ENCODE data around the gene CUL3.

CUL3 gene

DNA sequence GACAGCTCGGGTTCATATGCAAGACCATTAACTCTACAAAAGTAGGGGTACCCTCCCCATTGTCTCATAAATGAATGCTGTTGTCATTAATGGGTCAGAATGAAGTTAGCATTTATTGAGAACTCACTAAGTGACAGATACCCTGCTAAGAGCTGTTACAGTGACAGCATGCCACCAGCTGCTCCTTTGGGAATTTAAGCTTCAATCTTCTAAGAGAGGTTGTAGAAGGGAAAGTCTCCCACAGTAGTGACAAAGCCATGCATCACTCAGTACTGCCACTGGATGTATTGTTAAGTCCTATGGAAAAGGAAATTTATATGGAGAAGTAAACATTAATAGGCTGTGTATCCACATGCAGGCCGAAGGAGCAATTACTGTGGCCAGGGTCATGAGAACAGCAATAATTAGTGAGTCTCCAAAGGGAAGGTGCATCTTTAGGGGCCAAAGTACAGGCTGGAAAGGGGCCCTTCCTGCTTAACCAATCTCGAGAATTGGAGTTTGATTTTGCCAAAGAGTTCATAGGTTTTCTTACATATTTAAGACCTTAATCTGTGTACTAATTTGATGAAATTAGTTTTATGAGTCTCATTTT lies 118.8 kb downstream of the CUL3 start:
- DNase-seq: no peak

DNA sequence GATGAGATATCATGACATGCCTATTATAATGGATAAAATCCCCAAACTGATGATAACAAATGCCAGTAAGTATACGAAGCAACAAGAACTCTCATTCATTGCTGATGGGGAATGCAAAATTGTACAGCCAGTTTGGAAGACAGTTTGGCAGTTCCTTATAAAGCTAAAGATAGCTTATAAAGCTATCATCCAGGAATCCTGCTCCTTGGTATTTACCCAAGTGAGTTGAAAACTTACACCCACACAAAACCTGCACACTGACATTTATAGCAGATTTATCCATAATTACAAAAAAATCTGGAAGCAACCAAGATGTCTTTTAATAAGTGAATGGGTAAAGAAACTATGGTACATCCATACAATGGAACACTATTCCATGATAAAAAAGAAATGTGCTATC lies 123.8 kb downstream of the CUL3 start:
- no peak for DNase-seq

DNA sequence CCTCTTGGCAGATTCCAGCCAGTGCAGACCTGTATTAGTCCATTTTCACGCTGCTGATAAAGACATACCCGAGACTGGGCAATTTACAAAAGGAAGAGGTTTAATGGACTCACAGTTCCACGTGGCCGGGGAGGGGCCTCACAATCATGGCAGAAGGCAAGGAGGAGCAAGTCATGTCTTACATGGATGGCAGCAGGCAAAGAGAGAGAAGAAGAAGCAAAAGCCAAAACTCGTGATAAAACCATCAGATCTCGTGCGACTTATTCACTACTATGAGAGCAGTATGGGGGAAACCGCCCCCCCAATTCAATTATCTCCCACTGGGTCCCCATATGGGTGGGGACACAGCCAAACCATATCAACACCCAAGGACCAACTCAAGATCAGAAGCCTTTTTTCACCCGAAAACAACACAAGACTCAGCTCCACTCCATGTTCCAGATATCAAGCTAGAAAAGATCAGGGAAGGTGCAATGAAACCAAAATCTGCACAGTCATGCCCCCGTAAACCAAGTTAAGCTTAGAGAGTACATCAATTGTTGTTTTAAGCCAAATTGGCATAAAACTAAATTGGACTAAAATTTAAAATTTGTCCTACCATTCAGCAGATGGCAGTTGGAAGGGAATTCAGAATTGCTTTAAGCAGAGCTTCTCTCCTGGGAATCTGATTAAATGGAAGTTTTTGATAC lies 127.6 kb downstream of the CUL3 start:
- no peak for DNase-seq

DNA sequence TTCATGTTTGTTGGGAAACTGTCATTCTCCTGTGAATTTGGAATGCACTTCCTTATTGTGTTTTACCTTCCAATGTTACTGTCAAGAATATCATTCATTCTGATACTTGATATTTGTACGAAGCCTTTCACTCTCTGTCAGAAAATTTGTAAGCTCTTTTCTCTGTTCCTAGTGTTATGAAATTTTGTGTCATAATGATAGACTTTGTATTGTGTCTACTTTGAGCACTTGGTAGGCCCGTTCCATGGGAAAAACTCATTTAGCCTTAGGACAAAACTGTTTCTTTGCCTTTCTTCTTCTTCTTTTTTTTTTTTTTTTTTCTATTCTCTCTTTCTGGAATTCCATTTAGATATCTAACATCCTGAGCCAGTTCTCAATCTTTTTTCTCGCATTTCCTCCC lies 131.3 kb downstream of the CUL3 start:
- no peak for DNase-seq

DNA sequence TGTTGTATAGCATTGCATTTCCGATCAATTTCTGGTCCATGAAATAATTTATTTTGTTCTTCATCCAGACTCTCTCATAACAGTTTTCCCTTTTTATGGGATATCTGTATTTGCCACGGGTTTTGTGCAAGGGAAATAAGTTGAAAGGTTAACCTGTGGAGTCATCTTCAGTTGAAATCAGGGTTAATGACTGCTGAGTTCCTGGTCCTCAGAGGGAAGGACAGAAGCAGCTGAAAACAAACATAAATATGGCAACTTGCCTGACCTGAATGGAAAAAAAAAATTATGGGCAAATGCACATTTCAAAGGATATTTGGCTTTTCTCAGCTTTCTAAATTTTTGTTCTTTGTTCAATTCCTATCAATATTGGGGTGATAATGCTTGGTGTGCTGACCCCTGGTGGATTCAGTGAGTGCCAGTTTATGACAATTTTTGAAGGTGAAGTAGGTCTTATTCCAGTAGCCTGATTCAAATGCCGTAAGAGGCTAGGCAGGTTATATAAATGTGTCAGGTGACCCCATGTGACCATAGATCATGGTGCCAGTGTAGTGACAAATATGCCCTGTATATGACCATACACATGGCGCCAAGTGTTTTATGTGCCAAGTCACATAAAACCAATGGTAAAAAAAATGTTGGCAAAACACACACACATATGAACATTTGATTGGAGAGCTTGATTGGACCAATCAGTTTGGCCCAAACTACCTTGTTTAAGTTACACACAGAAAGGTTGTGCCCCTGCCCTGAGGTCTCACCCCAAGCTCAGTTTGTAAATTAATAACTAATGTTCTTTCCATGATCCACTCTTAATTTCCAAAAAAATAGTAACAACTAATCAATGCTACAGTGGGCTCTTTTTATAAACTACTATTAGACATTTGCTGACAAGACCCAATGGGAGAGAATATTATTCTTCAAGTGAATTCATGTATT lies 135.7 kb downstream of the CUL3 start:
- DNase-seq: no peak

DNA sequence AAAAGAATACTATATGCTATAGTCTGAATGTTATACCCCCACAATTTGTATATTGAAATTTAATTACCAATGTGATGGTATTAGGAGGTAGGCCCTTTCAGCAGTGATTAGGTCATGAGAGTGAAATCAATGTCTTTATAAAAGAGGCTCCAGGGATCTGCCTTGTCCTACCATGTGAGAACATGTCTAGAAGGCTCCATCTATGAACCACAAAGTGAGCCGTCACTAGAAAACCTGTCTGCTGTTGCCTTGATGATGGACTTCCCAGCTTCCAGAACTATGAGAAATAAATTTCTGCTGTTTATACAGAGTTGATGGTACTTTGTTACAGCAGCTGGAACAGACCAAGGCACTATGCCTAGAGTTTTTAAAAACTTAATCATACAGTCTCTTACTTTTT lies 136.9 kb downstream of the CUL3 start:
- DNase-seq: no peak

DNA sequence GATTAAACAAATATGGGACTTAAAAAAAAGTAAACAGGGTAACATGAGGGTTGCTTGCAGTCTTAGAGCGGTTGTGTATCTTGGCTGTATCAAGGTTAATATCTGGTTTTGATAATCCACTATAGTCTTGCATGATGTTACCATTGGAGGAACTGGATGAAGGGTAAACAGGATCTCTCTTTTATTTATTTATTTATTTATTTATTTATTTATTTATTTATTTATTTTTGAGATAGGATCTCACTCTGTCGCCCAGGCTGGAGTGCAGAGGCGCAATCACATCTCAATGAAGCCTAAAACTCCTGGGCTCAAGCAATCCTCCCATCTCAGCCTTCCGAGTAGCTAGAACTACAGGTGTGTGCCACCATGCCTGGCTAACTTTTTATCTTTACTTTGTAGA lies 140.4 kb downstream of the CUL3 start:
- no peak for DNase-seq

DNA sequence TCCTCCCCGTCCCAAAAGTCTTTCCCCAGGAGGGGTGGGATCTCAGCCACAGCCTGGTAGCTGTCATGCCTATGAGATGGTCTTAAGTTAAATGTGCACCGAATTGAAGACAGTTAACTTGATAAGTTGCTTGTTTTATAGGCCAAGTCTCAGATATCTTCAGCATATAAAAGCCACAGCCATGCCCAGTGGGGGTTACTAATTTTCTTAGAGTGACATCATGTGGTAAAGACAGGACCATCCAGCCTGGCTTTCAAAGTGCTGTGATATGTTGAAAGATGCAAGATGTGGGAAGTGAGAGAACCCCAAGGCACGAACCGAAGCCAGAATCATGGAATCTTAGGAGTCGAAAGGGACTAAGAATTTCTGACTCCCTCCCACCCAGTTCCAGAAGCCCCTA lies 141.1 kb downstream of the CUL3 start:
- DNase-seq: no peak

DNA sequence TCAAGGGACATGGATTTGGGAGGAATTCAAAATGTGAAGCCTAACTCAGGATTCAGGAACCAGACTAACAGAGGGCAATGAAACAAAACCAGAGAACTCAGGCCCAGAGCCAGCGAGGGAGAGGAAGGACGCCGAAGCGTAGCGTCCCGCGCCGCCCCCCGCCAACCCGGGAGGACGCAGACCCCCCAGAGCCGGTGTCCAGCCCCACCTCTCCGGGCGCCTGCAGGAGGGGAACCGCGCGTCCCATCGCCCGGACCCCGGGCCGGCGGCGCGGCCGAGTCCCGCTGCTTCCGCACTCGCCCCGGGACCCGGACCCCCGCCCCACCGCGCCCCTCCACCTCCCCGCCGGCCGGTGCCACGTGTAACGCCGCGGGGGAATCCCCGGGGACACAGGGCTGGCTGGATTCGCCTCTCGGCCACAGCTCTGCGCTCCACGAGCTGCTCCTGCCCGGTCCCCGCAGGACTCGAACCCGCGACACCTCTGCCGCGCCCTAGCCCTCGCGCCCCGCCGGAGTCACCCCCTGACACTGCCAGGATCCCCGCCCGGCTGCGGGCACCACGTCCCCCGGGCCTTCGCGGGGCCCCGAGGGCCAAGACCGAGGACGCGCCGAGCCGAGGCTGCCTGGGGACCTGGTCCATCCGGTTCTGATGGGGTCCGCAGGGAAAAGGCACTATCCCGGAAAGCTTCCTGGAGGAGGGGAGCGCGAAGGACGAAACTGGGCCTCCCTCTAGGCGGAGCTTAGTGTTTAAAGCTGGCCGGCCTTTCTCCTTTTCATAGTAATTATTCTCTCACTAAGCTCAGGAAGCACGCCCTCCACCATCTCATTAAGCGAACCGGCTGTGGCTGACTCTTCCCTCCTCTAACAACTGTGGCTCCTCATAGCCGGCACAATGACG lies 142.8 kb downstream of the CUL3 start:
- DNase-seq: no peak

DNA sequence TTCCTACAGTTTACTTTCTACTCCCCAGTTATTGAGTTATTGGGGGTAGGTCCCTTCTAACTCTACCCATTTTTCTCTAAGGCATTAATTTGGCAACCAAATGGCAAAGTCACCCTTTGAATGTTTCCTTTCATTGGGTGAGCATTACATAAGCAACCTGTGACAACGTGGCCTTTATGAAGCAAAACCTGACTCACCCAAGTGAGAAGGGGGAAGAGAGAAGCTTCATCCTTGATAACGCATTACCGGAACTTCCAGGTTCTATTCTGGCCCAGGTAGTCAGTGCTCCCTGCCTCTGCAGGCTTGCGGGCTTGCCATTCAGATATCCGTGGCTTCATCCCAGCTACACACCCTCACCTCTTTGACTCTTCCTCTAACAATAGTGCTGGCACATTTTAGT lies 144.2 kb downstream of the CUL3 start:
- DNase-seq: no peak

DNA sequence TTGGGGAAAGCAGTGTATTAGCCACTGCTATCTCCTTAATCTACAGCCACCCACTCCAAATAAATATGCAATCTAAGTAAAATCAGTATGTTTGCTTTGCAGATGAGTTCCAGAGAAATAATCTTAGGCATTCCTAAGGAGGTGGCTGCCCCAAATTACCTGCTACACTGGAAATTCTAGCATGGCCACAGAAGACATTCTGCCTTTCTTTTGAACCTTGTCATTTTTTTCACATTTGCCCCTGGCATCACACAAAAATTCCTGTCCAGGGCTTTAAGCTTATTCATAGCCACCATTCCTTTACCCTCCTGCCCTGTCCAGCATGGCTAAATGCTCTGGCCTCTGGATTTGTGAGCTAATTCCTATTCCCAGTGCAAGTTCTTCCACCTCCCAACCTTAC lies 146.4 kb downstream of the CUL3 start:
- no peak for DNase-seq

DNA sequence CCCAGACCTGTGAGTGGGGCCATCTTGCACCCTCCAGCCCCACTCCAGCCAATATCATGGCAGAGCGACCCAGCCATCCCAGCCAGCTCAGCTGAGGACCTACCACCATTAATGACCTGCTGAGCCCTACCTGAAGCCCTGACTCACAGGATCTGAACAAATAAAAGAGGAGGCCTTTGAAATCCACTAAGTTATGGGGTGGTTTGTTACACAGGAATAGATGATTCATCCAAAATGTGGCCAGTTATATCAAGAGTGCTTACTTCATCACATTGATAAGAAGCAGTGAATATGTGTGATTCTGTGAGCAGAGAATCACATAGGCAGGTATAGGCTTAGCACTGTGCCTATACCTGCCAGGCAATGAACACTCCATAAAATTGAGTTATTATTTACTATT lies 148.5 kb downstream of the CUL3 start:
- no peak for DNase-seq

DNA sequence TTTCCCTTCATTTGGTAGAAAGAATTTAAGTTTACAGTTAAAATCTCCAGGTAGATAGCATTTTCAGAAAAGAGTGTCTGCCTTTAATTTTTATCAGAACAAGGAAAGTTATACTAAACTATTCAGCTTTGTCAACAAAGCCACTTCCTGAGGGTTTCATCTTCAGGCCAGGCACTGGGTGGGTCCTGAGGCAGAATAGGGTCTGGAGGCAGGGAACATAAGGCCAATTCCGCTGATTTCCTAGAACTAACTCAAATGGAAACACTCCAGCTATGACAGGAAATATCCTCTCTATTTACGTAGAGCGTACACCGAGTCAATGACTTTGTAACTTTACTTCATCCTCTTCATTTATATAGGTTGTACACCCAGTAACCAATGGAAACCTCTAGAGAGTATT lies 150.5 kb downstream of the CUL3 start:
- no peak for DNase-seq

DNA sequence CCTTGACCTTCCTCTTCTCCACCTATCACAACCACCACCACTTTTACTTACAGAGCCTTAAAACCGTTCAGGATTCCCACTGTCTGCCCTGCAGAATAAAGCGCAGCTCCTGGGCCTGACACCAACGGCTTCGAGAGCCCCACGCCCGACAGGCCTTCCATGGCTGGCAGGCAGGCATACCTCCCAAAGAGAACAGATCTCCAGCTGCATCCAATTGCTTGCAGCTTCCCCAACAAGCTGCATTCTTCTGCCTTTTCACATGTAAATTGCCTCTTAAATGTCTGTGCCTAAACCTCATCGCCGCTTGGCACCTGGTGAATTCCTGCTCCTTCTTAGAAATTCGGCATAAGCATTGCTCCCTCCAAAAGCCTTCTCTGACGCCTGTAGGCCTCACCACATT lies 151.7 kb downstream of the CUL3 start:
- no peak for DNase-seq

DNA sequence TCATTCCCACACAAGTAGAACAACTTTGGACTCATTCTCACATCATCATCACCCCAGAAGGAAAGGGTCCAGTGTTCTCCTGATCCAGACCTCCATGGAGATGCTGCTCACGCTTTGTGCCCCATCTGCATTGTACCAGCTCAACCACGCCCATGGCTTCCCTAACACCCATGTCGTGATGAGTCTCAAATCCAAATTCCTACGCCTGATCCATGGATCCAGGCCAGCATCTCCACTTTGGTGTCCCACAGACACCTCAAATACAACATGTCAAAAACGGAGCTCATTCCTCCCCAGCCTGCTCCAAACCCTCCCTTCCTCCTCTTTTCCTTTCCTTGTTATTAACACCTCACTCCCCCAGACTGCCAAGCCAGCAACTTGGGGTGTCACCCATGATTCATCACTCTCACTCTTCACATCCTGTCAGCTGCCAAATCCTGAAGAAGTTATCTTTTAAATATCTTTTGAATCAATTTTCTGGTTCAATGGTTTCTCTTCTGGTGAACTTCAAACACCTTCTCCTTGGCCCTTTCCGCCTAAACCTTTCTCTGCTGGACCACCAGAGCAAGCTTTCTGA lies 153.1 kb downstream of the CUL3 start:
- DNase-seq: no peak

DNA sequence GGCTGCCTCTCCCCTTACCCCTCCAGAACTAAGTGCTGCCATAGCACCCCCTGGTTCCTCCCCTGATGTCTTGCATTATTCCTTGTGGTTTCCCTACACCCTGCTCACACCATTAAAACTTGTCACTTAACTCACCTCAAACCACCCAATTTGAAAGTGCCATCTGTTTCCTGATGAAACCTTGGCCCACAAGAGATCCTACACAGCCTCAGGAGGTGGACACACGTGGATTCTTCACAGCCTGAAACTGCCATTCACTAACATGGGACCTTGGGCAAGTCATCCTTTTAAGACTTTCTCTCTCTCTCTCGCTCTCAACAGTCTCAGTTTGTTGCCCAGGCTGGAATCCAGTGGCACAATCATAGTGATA lies 155.7 kb downstream of the CUL3 start:
- no peak for DNase-seq

DNA sequence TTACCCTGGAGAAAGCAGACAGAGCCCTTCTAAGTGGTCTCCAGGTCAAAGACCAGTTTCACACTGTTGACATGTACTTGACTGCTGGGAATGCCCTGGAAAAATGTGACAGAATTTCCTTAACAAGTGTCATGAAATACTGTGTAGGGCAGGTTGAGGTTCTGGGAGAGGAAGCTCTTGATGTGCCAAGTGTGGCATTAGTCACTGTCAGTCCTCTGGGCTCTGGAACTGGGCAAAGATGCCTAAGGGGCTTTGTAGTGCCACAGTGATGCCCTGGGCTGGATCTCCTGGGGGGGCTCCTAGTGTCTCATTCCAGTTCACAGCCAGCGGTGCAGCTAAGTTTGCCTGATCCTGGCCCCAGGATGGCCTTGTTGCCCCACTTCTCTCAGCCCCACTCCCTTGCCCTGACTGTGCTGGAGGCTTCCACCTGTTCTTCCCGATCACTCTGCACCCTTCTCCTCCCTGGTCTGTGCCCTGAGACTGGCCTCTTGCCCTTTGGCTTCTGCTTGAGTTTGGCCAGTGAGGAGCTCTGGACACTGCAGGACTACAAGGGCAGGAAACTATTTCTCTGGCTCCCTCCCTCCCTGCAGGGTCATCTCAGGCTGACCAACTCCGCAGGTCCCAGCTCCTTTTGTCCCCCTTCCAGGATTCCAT lies 156.2 kb downstream of the CUL3 start:
- no peak for DNase-seq

DNA sequence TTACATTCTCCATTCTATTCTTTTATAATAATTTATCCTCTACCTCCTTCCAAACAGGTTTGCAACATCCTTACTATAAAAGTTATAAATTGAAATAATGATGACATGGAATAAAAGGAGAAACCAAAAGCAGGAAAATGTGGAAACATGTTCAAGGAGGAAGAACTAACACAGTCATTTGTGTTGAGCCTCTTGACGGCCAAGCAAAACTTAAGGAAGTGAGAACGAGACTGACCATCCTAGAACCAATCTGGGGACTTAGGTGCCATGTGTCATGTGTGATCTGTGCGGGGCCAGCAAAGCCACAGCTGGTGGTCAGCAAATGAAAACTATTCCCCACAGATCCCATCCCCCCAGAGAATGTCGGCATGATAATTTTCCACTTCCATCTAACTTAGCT lies 157.7 kb downstream of the CUL3 start:
- DNase-seq: no peak

DNA sequence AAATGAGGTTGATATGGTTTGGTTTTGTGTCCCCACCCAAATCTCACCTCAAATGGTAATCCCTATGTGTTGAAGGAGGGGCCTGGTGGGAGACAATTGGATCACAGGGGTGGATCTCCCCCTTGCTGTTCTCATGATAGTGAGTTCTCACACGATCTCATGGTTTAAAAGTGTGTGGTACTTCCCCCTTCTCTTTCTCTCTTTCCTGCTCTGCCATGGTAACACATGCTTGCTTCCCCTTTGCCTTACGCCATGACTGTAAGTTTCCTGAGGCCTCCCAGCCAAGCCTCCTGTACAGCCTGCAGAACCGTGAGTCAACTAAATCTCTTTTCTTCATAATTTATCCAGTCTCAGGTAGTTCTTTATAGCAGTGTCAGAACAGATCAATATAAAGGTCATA lies 158.5 kb downstream of the CUL3 start:
- no peak for DNase-seq

DNA sequence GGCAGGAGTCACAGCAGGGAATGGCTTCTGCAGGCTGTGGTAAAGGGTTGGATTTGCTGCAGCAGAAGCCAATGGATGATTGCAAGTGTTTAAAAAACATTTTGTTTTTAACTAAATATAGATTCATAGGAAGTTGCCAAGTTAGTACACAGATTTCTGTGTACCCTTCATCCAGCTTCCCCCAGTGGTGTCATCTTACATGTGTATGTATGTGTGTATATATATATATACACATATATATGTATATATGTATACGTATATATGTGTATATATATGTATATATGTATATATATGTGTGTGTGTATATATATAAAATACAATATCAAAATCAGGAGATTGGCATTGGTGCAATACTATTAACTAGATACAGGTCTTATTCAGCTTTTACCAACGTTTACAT lies 164.1 kb downstream of the CUL3 start:
- DNase-seq: no peak
